ENCODE results near the gene EID1.

Gene EID1

GRCh38 chr15:48914717-48915116 lies 36.8 kb downstream of the EID1 start:
- Histone ChIP-seq H2AFZ (ENCODE audit: low read length) (no peak overlapping the region), H3K9me2 (replicated peaks; ENCODE audit: low read depth, low read length) (no peaks in the 10 kb centered on the region), H3K4me3 (ENCODE audit: low read length, poor library complexity, severe bottlenecking) (no peak overlapping the region), H3K4me1 (ENCODE audit: insufficient read depth, low read length, poor library complexity, severe bottlenecking) (peaks cover 6% of the 10 kb centered on the region), H3K4me2 (ENCODE audit: low read depth, low read length, poor library complexity, severe bottlenecking) (no peak overlapping the region), H3K79me2 (ENCODE audit: insufficient read depth, low read length) (no peaks in the 10 kb centered on the region), H3K27me3 (ENCODE audit: insufficient read depth, low read length, poor library complexity, severe bottlenecking) (no peaks in the 10 kb centered on the region), H4K20me1 (ENCODE audit: insufficient read depth, low read length, poor library complexity, severe bottlenecking) (no peaks in the 10 kb centered on the region), H3K9ac (ENCODE audit: low read depth, low read length, poor library complexity, severe bottlenecking) (no peak overlapping the region), H3F3A (ENCODE audit: low read depth) (no peaks in the 10 kb centered on the region), H3K9me3 (ENCODE audit: insufficient read depth, low read depth, low read length) (no peaks in the 10 kb centered on the region), H3K36me3 (ENCODE audit: insufficient read depth, low read length) (no peaks in the 10 kb centered on the region)
- peak; percentile 52 for TF ChIP-seq CTCF (conservative IDR thresholded peaks at IDR 0.05; ENCODE audit: low read length)
- TF ChIP-seq EZH2phosphoT487 (IDR thresholded peaks at IDR 0.05; ENCODE audit: borderline replicate concordance): no peak

- H3F3A ChIP-seq (ENCODE audit: low read depth): no peaks in the 10 kb centered on the region
- no peak overlapping the region for H3K4me2 ChIP-seq (ENCODE audit: low read depth, low read length, poor library complexity, severe bottlenecking)
- no peak overlapping the region for H3K9ac ChIP-seq (ENCODE audit: low read depth, low read length, poor library complexity, severe bottlenecking)
- H3K4me3 ChIP-seq (ENCODE audit: low read length, poor library complexity, severe bottlenecking): no peak overlapping the region
- H3K79me2 ChIP-seq (ENCODE audit: insufficient read depth, low read length): no peaks in the 10 kb centered on the region
- no peaks in the 10 kb centered on the region for H4K20me1 ChIP-seq (ENCODE audit: insufficient read depth, low read length, poor library complexity, severe bottlenecking)
- no peak overlapping the region for H2AFZ ChIP-seq (ENCODE audit: low read length)
- no peaks in the 10 kb centered on the region for H3K9me2 ChIP-seq (replicated peaks; ENCODE audit: low read depth, low read length)
- H3K4me1 ChIP-seq (ENCODE audit: insufficient read depth, low read length, poor library complexity, severe bottlenecking): peaks cover 6% of the 10 kb centered on the region
- H3K27me3 ChIP-seq (ENCODE audit: insufficient read depth, low read length, poor library complexity, severe bottlenecking): no peaks in the 10 kb centered on the region
- no peaks in the 10 kb centered on the region for H3K36me3 ChIP-seq (ENCODE audit: insufficient read depth, low read length)
- H3K9me3 ChIP-seq (ENCODE audit: insufficient read depth, low read depth, low read length): no peaks in the 10 kb centered on the region
- TF ChIP-seq EZH2phosphoT487 (IDR thresholded peaks at IDR 0.05; ENCODE audit: borderline replicate concordance) (no peak), CTCF (conservative IDR thresholded peaks at IDR 0.05; ENCODE audit: low read length) (no peak)
Observed at GRCh38 chr15:48915861-48916260, 37.9 kb downstream of the EID1 start.

GRCh38 chr15:48916721-48917120 lies 38.8 kb downstream of the EID1 start:
- Histone ChIP-seq H3K9me2 (replicated peaks; ENCODE audit: low read depth, low read length) (no peaks in the 10 kb centered on the region), H4K20me1 (ENCODE audit: insufficient read depth, low read length, poor library complexity, severe bottlenecking) (no peaks in the 10 kb centered on the region), H3K9me3 (ENCODE audit: insufficient read depth, low read depth, low read length) (no peaks in the 10 kb centered on the region), H3K4me1 (ENCODE audit: insufficient read depth, low read length, poor library complexity, severe bottlenecking) (peaks cover 6% of the 10 kb centered on the region), H3K9ac (ENCODE audit: low read depth, low read length, poor library complexity, severe bottlenecking) (no peak overlapping the region), H3K36me3 (ENCODE audit: insufficient read depth, low read length) (no peaks in the 10 kb centered on the region), H3F3A (ENCODE audit: low read depth) (no peaks in the 10 kb centered on the region), H3K79me2 (ENCODE audit: insufficient read depth, low read length) (no peaks in the 10 kb centered on the region), H3K4me2 (ENCODE audit: low read depth, low read length, poor library complexity, severe bottlenecking) (no peak overlapping the region), H2AFZ (ENCODE audit: low read length) (no peak overlapping the region), H3K27me3 (ENCODE audit: insufficient read depth, low read length, poor library complexity, severe bottlenecking) (no peaks in the 10 kb centered on the region), H3K4me3 (ENCODE audit: low read length, poor library complexity, severe bottlenecking) (no peak overlapping the region)
- TF ChIP-seq EZH2phosphoT487 (IDR thresholded peaks at IDR 0.05; ENCODE audit: borderline replicate concordance) (no peak), CTCF (conservative IDR thresholded peaks at IDR 0.05; ENCODE audit: low read length) (no peak)

All from Loucy (cell line).